ENCODE results near the gene ROR2. TPM values are rescaled to one million over a fixed set of nuclear protein-coding genes. Genes with fewer than 3 reads are reported as not detected.

The ROR2 gene
- total RNA-seq, 3 donors from 2014 or later (not counting 1 experiment from before 2014, with no cell fraction given) = 1.7 TPM; not detected in 2

GRCh38 chr9:91755761-91756509 lies 194.1 kb downstream of the ROR2 start:
- Histone ChIP-seq H3K4me3 (ENCODE audit: low read length) (no peak overlapping the region), H3K4me1 (ENCODE audit: control insufficient read depth, insufficient read depth, low read length) (no peaks in the 10 kb centered on the region), H3K9me3 (ENCODE audit: control insufficient read depth, insufficient read depth, low read length) (no peaks in the 10 kb centered on the region), H3K27me3 (ENCODE audit: control insufficient read depth, insufficient read depth, low read length) (no peaks in the 10 kb centered on the region), H3K27ac (ENCODE audit: low read length) (no peak overlapping the region), H3K36me3 (ENCODE audit: control insufficient read depth, insufficient read depth, low read length) (no peaks in the 10 kb centered on the region)
- Mint-ChIP-seq H3K4me1 (no peaks in the 10 kb centered on the region), H3K9me3 (no peaks in the 10 kb centered on the region), H3K27ac (no peak overlapping the region), H3K4me3 (no peak overlapping the region), H3K36me3 (no peaks in the 10 kb centered on the region), H3K27me3 (ENCODE audit: low read depth in 2 of 2) (peaks cover 7 to 27% of the 10 kb centered on the region in 2 donors)
- TF ChIP-seq CTCF (IDR thresholded peaks at IDR 0.05) = no peak
- DNase-seq (no peak), ATAC-seq (no peak)
- intact Hi-C loops (cut with micrococcal nuclease) = no loop called here
- 82% methylated on average over 14 of the region's 16 CpGs for WGBS (ENCODE audit: insufficient coverage)

- no peak overlapping the region for H3K4me3 ChIP-seq (ENCODE audit: low read length)
- no peak for TF ChIP-seq CTCF (IDR thresholded peaks at IDR 0.05)
- H3K27me3 Mint-ChIP-seq (ENCODE audit: low read depth in 2 of 2) = peaks cover 10 to 44% of the 10 kb centered on the region in 2 donors
- WGBS (ENCODE audit: insufficient coverage) = no CpG with 5 or more reads among the region's 2 CpGs
- H3K27ac Mint-ChIP-seq = no peak overlapping the region
- intact Hi-C loops (cut with micrococcal nuclease) = no loop called here
- no peaks in the 10 kb centered on the region for H3K9me3 ChIP-seq (ENCODE audit: control insufficient read depth, insufficient read depth, low read length)
- ATAC-seq = no peak
- DNase-seq = no peak
- H3K36me3 ChIP-seq (ENCODE audit: control insufficient read depth, insufficient read depth, low read length) = no peaks in the 10 kb centered on the region
- no peak overlapping the region for H3K4me3 Mint-ChIP-seq
- no peak overlapping the region for H3K27ac ChIP-seq (ENCODE audit: low read length)
- no peaks in the 10 kb centered on the region for H3K4me1 Mint-ChIP-seq
- H3K36me3 Mint-ChIP-seq = no peaks in the 10 kb centered on the region
- no peaks in the 10 kb centered on the region for H3K4me1 ChIP-seq (ENCODE audit: control insufficient read depth, insufficient read depth, low read length)
- H3K9me3 Mint-ChIP-seq = no peaks in the 10 kb centered on the region
- no peaks in the 10 kb centered on the region for H3K27me3 ChIP-seq (ENCODE audit: control insufficient read depth, insufficient read depth, low read length)
These were observed 196.3 kb downstream of the ROR2 start for GRCh38 chr9:91753711-91754110.

- ATAC-seq = no peak
- no peaks in the 10 kb centered on the region for H3K36me3 Mint-ChIP-seq
- no peaks in the 10 kb centered on the region for H3K9me3 Mint-ChIP-seq
- WGBS (ENCODE audit: insufficient coverage) = 100% methylated on average over 1 of the region's 2 CpGs
- no peaks in the 10 kb centered on the region for H3K4me1 ChIP-seq (ENCODE audit: control insufficient read depth, insufficient read depth, low read length)
- no peaks in the 10 kb centered on the region for H3K36me3 ChIP-seq (ENCODE audit: control insufficient read depth, insufficient read depth, low read length)
- no peak for DNase-seq
- no peak overlapping the region for H3K4me3 Mint-ChIP-seq
- H3K27me3 ChIP-seq (ENCODE audit: control insufficient read depth, insufficient read depth, low read length) = no peaks in the 10 kb centered on the region
- no peaks in the 10 kb centered on the region for H3K9me3 ChIP-seq (ENCODE audit: control insufficient read depth, insufficient read depth, low read length)
- no peak overlapping the region for H3K27ac ChIP-seq (ENCODE audit: low read length)
- no peaks in the 10 kb centered on the region for H3K4me1 Mint-ChIP-seq
- intact Hi-C loops (cut with micrococcal nuclease) = no loop called here
- H3K27ac Mint-ChIP-seq = no peak overlapping the region
- H3K4me3 ChIP-seq (ENCODE audit: low read length) = no peak overlapping the region
- TF ChIP-seq CTCF (IDR thresholded peaks at IDR 0.05) = no peak
- peaks cover 3 to 42% of the 10 kb centered on the region in 2 donors for H3K27me3 Mint-ChIP-seq (ENCODE audit: low read depth in 2 of 2)
These were observed 198.1 kb downstream of the ROR2 start for GRCh38 chr9:91751922-91752321.

- TF ChIP-seq CTCF (IDR thresholded peaks at IDR 0.05) = no peak
- DNase-seq (no peak), ATAC-seq (no peak)
- WGBS (ENCODE audit: insufficient coverage) = 76% methylated on average over 5 of the region's 6 CpGs
- H3K27ac Mint-ChIP-seq = no peak overlapping the region
- H3K4me1 Mint-ChIP-seq = no peaks in the 10 kb centered on the region
- intact Hi-C loops (cut with micrococcal nuclease) = no loop called here
- H3K36me3 Mint-ChIP-seq = no peaks in the 10 kb centered on the region
- Histone ChIP-seq H3K36me3 (ENCODE audit: control insufficient read depth, insufficient read depth, low read length) (no peaks in the 10 kb centered on the region), H3K4me1 (ENCODE audit: control insufficient read depth, insufficient read depth, low read length) (no peaks in the 10 kb centered on the region), H3K9me3 (ENCODE audit: control insufficient read depth, insufficient read depth, low read length) (no peaks in the 10 kb centered on the region), H3K27me3 (ENCODE audit: control insufficient read depth, insufficient read depth, low read length) (no peaks in the 10 kb centered on the region), H3K27ac (ENCODE audit: low read length) (no peak overlapping the region), H3K4me3 (ENCODE audit: low read length) (no peak overlapping the region)
- H3K4me3 Mint-ChIP-seq = no peak overlapping the region
- peaks cover 3 to 42% of the 10 kb centered on the region in 2 donors for H3K27me3 Mint-ChIP-seq (ENCODE audit: low read depth in 2 of 2)
- no peaks in the 10 kb centered on the region for H3K9me3 Mint-ChIP-seq
These were observed 199.7 kb downstream of the ROR2 start for GRCh38 chr9:91750343-91750742.

Data from natural killer cell (primary cell).